Activated gamma-delta T cell treated with anti-CD3 and anti-CD28 coated beads, Interleukin-2, amount 50 U/mL, for 16 hours (primary cell): ENCODE data around the gene MT4.

ENCODE experiments used
- DNase-seq: peaks from one replicate; pipeline ENCODE4 v3.0.0-alpha.2; 2020; ENCODE audit warnings: low read depth

Gene MT4

GRCh38 chr16:56564793-56565477 lies at the start of gene MT4:
Gene MT4, plus strand, starts transcription at chr16:56565073. Its CDS starts 56 bp downstream, at chr16:56565129.
- no peak for DNase-seq

GRCh38 chr16:56515665-56516064 lies 49.2 kb upstream of the MT4 start:
- DNase-seq, result no peak

- DNase-seq, result no peak
Observed at GRCh38 chr16:56517206-56517605, 47.7 kb upstream of the MT4 start.

- no peak for DNase-seq
Observed at GRCh38 chr16:56518425-56518824, 46.4 kb upstream of the MT4 start.

- DNase-seq, result peak; percentile 89
Observed at GRCh38 chr16:56519459-56520250, 45.2 kb upstream of the MT4 start, which contains the start of gene BBS2. Gene BBS2, minus strand, starts transcription at chr16:56520024. Its CDS starts 162 bp downstream, at chr16:56519862.

- no peak for DNase-seq
Observed at GRCh38 chr16:56520251-56520577, 44.7 kb upstream of the MT4 start.

DNA sequence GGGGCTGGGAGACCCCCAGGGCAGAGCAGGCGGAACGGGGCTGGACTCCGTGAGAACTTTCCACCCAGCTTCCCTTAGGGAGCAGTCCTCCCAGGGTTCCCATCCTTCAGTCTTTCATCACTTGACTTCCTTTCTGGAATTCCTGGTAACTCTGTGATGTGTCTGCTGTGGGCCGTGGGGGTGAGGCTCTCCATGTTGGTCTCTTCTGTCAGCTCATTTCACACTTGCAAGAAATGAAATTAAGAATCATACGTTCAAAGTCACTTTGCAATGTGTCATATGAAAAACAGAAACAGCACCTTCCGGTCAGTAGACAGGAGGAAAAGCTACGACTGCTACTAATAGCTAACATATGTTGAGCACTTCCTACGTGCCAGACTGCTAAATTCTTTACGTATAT lies 39.6 kb upstream of the MT4 start:
- no peak for DNase-seq

GRCh38 chr16:56530872-56531271 lies 34.0 kb upstream of the MT4 start:
- no peak for DNase-seq

DNA sequence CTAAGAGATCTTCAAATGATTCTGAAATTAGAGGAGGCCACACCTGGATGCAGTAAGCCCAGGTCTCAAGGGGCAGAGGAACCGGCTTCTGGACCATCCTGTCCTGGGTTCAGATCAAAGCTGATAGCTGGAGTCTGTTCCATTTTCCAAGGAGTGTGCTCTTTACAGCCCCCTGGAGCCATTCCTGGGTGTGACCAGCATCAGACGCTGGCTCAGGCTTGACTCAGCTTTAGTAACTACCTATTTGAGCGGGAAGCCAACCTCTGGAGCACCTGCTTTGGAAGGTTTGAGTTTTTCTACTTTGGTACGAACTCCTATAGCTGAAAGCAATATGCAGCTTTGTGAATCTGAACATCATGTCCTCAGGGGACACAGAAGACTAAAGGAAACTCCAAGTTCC lies 32.2 kb upstream of the MT4 start:
- DNase-seq, result no peak

DNA sequence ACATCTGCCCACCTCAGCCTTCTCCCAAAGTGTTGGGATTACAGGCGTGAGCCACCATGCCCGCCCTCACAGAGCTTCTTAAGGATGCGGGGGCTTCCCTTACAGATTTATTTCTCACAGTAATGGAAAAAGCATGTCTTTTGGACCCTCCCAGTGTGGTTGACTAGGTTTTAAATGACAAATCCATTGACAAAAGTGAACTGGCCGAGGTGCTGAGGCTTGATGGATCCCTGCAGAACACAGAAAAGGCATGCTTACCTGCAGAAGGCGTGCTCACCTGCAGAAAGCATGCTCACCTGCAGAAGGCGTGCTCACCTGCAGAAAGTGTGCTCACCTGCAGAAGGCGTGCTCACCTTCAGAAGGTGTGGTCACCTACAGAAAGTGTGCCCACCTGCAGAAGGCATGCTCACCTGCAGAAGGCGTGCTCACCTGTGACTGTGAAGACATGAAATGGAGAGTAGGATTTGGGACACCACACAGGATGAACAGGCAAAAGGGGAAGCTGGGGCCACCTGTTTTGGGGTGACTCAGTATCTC lies 30.0 kb upstream of the MT4 start:
- DNase-seq, result no peak

DNA sequence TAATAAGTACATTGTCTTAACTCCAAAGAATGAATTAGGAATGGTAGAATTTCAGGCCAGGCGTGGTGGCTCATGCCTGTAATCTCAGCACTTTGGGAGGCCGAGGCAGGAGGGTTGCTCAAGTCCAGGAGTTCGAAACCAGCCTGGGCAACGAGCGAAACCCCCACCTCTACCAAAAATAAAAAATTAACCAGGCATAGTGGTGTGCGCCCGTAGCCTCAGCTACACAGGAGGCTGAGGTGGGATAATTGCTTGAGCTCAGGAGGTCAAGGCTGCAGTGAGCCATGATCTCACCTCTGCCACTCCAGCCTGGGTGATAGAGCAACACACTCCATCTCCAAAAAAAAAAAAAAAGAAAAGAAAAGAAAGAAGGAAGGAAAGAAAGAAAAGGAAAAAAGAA lies 26.5 kb upstream of the MT4 start:
- DNase-seq, result no peak

- no peak for DNase-seq
Observed at GRCh38 chr16:56539656-56540055, 25.2 kb upstream of the MT4 start.

GRCh38 chr16:56542039-56542438 lies 22.8 kb upstream of the MT4 start:
- no peak for DNase-seq

DNA sequence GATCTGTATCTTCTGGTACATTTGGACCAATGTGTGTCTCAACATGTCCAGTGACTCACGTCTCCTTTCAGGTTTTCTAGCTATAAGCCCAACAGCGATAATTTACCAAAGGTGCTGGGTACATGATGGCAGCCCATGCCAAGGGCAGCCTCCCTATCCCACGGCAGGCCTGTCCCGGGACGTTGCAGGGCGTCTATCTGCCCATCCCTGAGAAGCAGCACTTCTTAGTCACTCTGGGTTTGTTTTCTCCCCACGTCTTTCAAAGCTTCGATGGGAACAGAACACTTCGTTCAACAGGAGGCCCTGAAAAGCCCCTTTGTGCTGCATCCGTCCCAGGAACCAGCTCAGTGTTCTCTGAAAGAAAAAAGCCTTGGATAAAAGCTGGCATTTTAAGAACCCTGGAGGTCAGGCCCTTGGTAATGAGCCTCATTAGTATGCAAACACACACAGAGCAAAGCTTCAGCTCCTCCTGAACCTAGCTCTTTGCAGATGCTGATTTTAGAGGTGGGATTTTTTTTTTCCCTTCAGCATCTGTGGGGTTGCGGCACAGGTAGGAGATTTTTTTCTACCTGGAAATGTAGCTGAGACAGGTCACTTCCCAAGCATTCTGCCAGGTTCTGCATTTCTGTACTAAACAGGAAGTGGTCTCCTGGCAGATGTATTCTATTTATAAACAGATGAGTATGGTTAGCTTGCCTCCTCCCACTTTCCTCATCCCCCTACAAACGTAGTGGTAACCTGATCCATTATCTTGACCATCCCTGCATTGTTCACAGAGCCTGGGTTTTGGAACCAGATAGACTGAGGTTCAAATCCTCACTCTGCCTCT lies 17.5 kb upstream of the MT4 start:
- DNase-seq, result no peak

- no peak for DNase-seq
Observed at GRCh38 chr16:56547949-56548567, 16.8 kb upstream of the MT4 start.

- DNase-seq, result no peak
Observed at GRCh38 chr16:56549161-56549560, 15.7 kb upstream of the MT4 start.

DNA sequence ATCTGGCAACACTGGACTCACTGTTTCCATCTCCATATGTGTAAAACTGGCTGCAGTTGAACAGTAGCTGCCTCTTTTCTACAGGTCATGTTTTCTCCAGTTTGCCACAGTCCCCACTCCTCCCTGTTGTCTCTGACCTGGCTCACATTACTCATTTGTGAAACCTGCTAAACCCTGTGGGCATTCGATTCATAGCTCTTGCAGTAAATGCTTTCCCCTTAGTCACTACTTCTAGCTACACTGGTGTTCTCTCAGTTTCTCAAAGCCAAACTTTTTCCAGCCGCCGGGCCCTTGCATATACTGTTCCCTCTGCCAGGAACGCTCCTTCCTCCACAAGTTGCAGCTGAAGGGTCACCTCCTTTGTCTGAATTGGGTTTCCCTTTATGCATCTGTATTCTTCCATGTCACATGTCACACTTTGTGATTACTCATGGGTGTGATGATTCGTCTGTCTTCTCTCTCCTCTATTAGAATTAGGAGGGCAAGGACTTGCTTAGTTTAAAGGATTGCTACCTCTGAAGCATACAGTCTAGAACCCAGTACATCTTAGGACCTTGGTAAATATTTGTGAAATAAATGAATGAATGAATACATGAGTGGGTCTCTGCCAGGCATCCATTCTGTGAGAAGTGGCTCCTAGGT lies 15.0 kb upstream of the MT4 start:
- no peak for DNase-seq

DNA sequence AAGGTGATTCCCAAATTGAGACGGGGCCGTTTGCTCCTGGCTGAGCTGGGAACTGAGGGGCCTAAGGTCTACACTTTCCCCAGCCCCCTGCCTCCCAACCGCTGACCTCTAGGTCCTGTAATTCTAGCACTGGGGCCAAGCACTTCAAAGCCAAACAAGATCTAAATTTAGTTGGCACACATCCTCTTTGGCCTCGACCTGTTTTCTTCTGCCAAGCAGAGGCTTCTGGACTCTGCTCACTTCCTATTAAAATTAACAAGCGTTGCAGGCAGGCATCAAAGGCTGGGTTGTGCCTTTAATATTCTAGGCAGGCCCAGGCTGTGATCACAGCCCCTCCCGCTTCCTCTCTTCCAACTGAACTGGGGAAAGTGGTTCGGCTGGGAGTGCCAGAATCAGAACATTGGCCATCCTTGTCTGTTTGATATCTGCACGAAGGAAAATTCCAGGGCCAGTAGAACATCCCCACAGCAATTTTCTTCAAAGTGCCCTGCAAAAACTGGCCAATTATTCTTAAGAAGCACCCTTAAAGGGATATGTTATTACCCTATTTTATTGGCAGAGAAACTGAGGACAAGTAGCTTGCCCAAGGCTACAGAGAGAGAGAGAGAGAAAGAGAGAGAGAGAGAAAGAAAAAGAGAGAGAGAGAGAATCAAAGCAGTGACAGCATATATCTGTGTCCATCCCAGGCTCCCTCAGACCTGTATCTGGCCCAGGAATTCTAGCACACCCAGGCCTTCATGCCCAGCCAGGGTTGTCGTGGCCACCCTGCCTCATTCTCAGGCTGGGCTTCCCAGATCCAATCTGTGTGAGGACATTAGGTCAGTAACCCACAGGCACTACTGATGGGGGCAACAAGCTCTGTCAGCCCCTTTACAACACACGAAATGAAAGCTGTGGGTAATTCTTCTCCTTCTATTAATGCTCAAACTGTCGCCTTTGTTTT lies 12.8 kb upstream of the MT4 start:
- no peak for DNase-seq

DNA sequence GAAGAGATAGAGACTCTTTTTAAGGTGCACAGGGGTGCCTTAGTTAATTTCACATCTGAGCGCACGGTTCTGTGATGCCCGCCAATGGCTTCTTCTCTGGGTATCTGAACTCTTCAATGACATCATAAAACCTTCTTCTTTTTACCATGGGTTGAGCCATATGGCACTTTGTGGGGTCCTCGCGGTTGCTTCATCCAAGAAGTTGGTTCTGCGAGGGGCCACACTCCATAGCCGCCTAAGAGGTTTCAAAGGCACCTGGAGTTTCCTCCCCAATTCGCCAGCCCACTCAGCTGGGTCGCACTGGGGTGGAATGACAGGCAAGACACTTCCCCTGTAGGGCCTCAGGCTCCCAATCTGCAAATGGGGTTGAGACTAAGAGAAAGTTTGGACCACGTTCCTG lies 10.4 kb upstream of the MT4 start:
- DNase-seq, result no peak

GRCh38 chr16:56558024-56558747 lies 6.7 kb upstream of the MT4 start:
- DNase-seq, result no peak
